Breast epithelium (tissue), 3 donors: Measurements from ENCODE around the gene PPTC7.

ENCODE experiments used
- CTCF ChIP-seq, 3 donors: fragments of 450-650 bp; IDR thresholded peaks; one replicate each; pipeline ENCODE4 v1.5.1; 2016 to 2017; ENCODE audit warnings: antibody characterized with exemption in 3 of 3, mild to moderate bottlenecking in 3 of 3, moderate library complexity in 3 of 3
- POLR2A ChIP-seq: fragments of 450-650 bp; IDR thresholded peaks from one replicate; pipeline ENCODE4 v1.6.1; 2016; ENCODE audit warnings: antibody characterized with exemption, mild to moderate bottlenecking, moderate library complexity
- POLR2AphosphoS5 ChIP-seq, 3 donors: sonication (generic); formaldehyde crosslinking; IDR thresholded peaks; one replicate each; pipeline ENCODE4 v1.6.1; 2017; ENCODE audit warnings: antibody characterized with exemption in 3 of 3

GRCh38 chr12:110501399-110501751 lies 81.7 kb downstream of the PPTC7 start:
- TF ChIP-seq POLR2A (no peak), POLR2AphosphoS5 (IDR thresholded peaks at IDR 0.05) (no peak), CTCF (IDR thresholded peaks at IDR 0.05) (no peak)
